GM19372 (cell line): ENCODE results near the gene FOXP1.

Experiments
- ATAC-seq: cut with Tn5 transposase; IDR thresholded peaks from one replicate; pipeline ENCODE4 v1.9.1; 2021; ENCODE audit warnings: mild to moderate bottlenecking, low read depth, moderate library complexity; ENCODE audit not compliant: unreplicated experiment

Gene FOXP1

GRCh38 chr3:71299160-71299559 is 284.4 kb downstream of the FOXP1 start:
- ATAC-seq: no peak

DNA sequence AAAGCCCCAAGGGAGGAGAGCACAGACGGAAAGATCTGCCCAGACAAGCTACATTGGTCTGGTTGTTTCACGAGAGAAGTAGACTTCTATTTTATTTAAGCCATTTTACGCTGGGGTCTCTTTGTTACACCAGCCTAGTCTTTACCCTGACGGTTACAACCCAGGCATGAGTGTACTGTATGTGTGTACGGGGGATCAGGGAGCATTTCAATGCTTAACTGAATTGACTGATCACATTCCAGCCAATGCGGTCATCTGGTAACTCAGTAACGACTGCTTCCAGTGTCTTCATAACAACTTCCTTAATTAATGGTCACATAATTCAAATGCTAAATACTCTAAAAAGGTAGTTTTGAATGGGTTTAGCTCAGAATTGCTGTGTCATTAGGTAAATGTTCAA is 288.6 kb downstream of the FOXP1 start:
- no peak for ATAC-seq

GRCh38 chr3:71290301-71290700 is 293.2 kb downstream of the FOXP1 start:
- no peak for ATAC-seq

DNA sequence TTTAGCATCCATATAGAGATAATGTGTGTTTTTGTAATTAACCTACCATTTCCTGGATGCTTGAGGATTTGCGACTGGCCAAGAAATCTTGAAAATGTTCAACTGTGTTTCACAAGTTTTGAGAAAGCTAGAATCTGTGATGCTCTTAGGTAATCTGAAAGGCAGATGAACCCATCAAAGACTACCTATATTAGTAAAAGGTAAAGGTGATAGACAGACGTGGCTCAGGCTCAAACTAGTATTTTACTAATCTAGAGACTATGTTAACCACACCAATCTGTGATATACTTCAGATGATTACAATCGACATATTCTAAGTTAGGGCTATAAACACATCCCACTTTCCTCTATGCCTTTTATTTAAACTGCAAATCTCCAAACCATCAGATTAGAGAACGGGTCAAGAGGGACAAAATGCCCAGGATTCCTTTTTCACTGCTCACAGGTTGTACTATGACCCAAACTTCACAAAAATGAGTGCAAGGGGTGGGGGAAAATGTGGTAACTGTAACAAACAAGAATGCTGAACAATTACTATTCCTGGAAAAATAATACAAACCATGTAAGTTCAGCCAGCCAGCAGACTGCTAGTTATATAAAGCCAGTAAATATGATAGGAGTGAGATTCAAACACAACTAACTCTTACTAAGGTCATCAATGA is 295.1 kb downstream of the FOXP1 start:
- no peak for ATAC-seq

DNA sequence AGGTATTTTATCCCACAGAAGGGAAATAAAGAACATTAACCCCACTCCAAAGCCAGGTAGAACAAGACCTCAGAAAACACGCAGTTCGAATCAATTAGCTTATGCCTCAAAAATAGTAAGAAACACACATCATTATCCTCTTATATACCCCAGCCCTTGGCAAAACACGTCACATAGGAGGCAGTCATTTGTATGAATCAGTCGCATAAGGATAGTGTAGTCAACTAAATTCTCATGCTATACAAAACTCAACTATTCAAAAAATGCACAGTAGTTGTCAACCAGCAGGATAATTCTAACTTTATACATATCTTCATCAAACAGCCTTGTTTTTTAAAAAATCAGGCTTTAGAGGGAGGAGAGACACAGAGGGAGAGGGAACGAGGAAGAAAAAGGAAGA is 298.4 kb downstream of the FOXP1 start:
- no peak for ATAC-seq

DNA sequence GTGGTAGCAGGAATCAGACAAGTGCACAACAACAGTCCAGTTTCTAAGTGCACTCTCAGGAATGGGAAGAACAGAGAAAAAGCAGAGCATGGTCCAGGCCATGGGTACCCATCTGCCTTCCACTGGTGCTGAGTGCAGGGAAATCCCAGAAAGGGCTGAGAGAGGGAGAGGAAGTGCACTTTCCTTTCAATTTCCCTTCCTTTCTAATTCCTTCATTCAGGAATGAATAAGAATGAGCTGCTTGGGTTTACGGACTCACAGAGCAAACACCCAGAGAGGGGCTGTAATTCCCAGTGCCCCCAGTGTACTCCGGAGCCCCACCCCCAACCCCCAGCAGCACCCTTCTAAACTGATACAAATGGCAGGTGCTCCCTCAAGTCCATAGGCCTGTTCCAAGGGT is 300.6 kb downstream of the FOXP1 start:
- ATAC-seq: no peak

DNA sequence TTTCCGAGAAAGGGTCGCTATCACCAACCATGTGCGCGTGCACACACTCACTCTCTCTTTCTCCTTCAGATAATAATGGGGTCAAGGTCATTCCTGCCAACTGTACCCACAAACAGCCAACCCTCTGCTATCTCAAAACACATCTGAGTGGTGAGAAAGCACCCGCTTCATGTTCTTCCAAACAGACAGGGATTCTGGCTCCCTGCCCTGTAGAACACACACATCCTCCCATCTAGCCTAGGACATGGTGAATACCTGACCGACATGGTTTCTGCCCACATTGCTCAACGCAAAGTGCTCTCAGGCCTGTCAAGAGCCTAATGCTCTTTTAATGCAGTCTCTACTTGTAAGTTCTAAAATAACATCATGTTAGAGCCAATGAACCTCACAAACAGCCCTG is 302.2 kb downstream of the FOXP1 start:
- no peak for ATAC-seq

GRCh38 chr3:71277341-71277740 is 306.2 kb downstream of the FOXP1 start:
- ATAC-seq: no peak

- no peak for ATAC-seq
Observed at GRCh38 chr3:71276531-71276930, 307.0 kb downstream of the FOXP1 start.

- no peak for ATAC-seq
Observed at GRCh38 chr3:71273453-71273852, 310.1 kb downstream of the FOXP1 start.

DNA sequence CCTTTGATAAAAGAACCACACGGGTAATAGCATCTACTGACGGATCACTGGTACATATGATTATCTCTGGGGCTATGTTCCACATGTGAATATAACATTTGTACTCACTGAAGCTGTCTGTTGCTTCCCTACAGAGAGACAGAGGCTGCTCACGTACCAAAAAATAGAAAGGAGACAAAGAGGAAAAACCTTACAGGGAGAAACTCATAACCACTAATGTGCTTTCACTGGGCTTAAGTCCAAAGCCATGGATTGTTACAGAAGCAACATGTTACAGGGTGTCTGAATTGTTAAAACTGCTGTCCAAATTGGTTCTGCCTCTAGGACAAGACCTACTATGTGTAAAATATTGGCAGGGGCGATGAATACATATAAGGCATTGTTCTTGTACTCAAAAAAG is 311.9 kb downstream of the FOXP1 start:
- no peak for ATAC-seq

GRCh38 chr3:71269906-71270305 is 313.6 kb downstream of the FOXP1 start:
- no peak for ATAC-seq

- no peak for ATAC-seq
Observed at GRCh38 chr3:71268462-71268999, 315.0 kb downstream of the FOXP1 start.

- no peak for ATAC-seq
Observed at GRCh38 chr3:71266875-71267274, 316.7 kb downstream of the FOXP1 start.

GRCh38 chr3:71265365-71265915 is 318.1 kb downstream of the FOXP1 start:
- no peak for ATAC-seq

DNA sequence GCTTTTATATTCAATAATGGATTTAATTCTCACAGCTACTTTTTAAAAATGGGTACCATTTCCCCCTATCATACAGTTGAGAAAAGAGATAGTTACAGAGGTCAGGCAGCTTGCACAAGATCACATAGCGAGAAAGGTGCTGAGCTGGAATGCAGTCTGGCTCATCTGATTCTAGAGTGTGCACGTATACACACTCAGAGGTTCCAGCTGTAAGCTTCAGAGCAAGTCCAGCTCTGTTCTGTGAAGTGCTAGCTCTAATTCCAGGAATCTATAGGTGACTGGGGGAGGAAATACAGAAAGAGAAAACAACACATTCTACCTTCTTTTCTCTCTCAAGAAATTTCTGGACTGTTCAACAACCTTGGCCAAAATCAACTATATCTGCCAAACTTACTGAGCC is 318.7 kb downstream of the FOXP1 start:
- no peak for ATAC-seq

DNA sequence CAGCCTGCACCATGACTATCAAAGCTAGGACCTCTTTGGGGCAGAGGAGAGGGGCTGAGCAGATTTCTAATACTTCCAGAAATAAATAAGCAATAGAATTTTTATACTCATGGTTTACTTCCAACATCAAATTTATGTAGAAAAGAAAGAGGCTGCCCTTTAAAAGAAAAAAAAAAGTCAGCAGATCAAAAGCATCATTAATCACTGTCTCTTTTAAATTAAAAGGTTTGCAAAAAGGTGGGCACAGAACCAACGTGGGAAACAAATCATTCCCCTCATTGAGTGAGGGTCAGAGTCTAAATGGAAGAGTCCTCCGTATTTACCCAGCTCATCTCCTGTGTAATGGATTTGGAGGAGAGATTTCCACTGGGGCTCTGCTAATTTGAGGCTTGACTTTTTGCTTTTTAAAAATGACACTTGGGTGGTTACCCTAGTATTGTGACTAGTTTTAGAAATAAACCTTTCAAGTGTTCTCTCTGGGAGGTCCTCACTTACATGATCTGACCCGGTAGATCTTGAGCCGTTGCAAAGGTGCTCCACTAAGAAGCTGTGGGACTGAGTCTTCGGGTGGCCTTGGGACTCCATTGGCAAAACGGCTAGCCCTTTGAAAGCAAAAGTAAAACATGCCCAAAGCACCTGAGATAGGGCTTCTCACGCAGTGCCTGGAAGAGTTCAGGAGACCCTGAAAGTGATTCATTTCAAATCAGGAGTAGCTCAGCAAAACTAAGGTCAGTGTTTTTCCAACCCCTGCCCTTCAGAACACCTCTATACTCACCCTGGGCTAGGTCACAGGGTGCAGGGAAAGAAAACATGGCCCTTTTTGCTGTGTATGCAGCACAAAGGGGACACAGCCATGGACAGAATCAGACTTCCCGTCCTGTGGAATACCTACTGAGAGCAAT is 320.9 kb downstream of the FOXP1 start:
- no peak for ATAC-seq

- no peak for ATAC-seq
Observed at GRCh38 chr3:71260782-71261181, 322.7 kb downstream of the FOXP1 start.

GRCh38 chr3:71258526-71258925 is 325.0 kb downstream of the FOXP1 start:
- ATAC-seq: no peak

DNA sequence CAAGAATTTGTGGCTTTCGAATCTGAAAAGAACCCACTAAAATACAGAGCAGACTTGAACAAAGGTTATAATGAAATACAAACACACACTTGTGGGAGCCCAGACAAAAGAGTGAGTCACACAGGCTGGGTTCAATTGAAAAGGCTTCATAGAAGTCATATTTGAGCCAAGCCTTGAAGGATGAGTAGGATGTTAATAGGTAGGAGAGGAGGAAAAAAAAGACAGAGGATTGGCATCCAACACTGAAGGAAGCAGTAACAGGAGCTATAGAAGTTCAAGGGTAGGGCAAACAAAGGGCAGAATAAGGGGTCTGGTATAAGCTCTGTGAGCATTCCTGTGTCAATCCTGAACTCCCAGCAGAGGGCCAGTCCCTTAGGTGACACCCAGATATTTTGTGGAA is 325.4 kb downstream of the FOXP1 start:
- ATAC-seq: no peak

GRCh38 chr3:71255498-71255897 is 328.0 kb downstream of the FOXP1 start:
- no peak for ATAC-seq
